ENCODE results near the gene CCDC175.

DNA sequence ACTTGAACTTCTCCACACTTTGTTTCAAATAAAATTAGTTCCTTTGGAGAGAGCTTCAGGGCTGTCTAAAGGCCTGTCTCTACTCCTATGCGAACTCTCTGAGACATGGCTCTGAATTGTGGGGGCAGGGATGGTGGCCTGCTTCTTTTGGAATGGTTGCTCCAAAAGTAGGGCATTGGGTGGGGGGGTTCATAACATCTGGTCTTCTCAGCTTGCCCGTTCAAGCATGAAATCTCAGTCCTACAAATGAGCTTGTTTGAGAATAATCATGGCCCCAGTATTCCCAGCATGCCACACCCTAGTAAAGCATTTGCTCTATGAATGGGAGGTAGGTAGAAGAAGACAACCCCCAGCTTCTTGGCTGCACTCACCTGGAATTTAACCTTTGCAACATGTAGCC is 118.1 kb downstream of the CCDC175 start:
- TF ChIP-seq EP300 (IDR thresholded peaks at IDR 0.05): no peak
- TF ChIP-seq, protein P1, sequence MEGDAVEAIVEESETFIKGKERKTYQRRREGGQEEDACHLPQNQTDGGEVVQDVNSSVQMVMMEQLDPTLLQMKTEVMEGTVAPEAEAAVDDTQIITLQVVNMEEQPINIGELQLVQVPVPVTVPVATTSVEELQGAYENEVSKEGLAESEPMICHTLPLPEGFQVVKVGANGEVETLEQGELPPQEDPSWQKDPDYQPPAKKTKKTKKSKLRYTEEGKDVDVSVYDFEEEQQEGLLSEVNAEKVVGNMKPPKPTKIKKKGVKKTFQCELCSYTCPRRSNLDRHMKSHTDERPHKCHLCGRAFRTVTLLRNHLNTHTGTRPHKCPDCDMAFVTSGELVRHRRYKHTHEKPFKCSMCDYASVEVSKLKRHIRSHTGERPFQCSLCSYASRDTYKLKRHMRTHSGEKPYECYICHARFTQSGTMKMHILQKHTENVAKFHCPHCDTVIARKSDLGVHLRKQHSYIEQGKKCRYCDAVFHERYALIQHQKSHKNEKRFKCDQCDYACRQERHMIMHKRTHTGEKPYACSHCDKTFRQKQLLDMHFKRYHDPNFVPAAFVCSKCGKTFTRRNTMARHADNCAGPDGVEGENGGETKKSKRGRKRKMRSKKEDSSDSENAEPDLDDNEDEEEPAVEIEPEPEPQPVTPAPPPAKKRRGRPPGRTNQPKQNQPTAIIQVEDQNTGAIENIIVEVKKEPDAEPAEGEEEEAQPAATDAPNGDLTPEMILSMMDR (IDR thresholded peaks at IDR 0.05): no peak

Measured in sigmoid colon (tissue), 4 donors.